ENCODE results near the gene ODAPH. TPM values are rescaled to one million over a fixed set of nuclear protein-coding genes. Genes with fewer than 3 reads are reported as not detected.

The ODAPH gene
- polyA plus RNA-seq, 3 donors: not detected

Other genes with a start within 250 kb of the ODAPH start
- 10 to 100 TPM; 16.3 to 21.9 (median 20.0) TPM for gene RCHY1, start 41.7 kb upstream of the ODAPH start, polyA plus RNA-seq
- gene THAP6, start 41.6 kb upstream of the ODAPH start, polyA plus RNA-seq: 1 to 10 TPM; 4.7 to 7.4 (median 5.7) TPM
- under 1 TPM in 2 of 3 donors, not detected in 1; 0.04 to 0.45 TPM for gene CDKL2, start 74.5 kb downstream of the ODAPH start, polyA plus RNA-seq
- 10 to 100 TPM; 21.0 to 36.4 (median 29.0) TPM for gene G3BP2, start 117.3 kb downstream of the ODAPH start, polyA plus RNA-seq
- 10 to 100 TPM; 28.3 to 38.1 (median 29.4) TPM for gene USO1, start 168.5 kb downstream of the ODAPH start, polyA plus RNA-seq

Data from adipose tissue (tissue), 3 donors.